ENCODE data around the gene GNG12.

Gene GNG12

DNA sequence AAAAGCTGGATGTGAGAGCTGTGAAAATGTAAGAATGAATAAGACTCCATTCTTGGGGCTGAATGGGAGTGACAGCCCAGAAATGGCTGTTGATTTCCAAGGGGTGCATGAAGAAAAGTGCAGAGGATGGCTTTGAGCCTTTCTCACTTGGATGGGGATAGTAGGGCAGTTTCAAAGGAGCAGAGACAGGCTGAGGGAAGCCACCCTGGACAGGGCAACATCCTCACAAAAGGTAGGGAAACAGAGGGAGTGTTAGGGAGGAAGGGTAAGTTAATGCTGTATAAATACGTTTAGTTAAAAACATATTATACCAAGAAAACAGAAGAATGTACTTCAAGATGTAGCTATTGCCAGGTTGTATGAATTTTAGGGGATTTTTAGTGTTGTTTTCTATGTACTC, 110.1 kb downstream of the GNG12 start:
- Histone ChIP-seq H4K20me1 (no peaks in the 10 kb centered on the region), H3K4me3 (no peak overlapping the region), H3K27ac (peak overlapping the region in 1 of 11 experiments; percentile 26; a peak in 1 of 22 replicates), H3K9ac (no peak overlapping the region), H3K36me3 (no peaks in the 10 kb centered on the region), H3K9me3 (replicated peaks in 1 of 11) (no peaks in the 10 kb centered on the region), H3K27me3 (no peaks in the 10 kb centered on the region), H3K4me1 (peaks cover 0 to 39% (median 10%) of the 10 kb centered on the region in 10 experiments; a peak in 13 of 20 replicates), H3K4me2 (no peak overlapping the region; a peak in 1 of 22 replicates)
- no peak for TF ChIP-seq Cebpa-rat (IDR thresholded peaks at IDR 0.05)

DNA sequence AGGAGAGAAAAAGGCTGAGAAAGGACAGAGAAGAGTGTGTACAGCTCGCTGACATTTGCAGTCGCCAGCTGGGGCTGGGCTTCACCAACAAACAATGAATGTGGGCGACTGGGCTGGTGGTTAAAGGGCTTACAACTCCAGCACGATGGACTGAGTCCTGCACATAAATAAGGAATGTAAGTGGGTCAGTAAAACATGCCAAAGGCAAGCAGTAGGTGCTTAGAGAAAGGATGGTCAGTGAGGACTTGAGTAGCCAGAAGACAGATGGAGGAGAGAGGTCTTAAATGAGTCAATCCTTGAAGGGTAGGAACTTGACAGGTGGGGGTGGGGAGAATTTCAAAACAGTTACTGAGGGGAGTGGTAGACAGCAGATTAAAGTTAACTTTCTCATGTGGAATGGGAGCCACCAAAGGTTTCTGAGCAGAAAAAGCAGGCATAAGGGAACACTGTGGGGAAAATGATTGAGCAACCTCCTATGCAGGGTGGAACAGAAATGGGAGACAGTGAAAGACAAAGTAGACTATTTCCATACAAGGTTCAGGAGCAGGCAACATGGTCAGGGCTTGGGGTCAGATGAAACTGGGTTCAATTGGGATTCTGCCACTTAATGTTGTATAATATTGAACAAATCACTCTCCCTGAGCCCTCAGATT, 110.8 kb downstream of the GNG12 start:
- H3K9ac ChIP-seq, result no peak overlapping the region
- peaks cover 0 to 38% (median 10%) of the 10 kb centered on the region in 10 experiments; a peak in 12 of 20 replicates for H3K4me1 ChIP-seq
- H3K27ac ChIP-seq, result no peak overlapping the region
- no peaks in the 10 kb centered on the region for H3K36me3 ChIP-seq
- TF ChIP-seq Cebpa-rat (IDR thresholded peaks at IDR 0.05), result no peak
- no peaks in the 10 kb centered on the region for H4K20me1 ChIP-seq
- no peaks in the 10 kb centered on the region for H3K9me3 ChIP-seq (replicated peaks in 1 of 11)
- no peak overlapping the region for H3K4me3 ChIP-seq
- H3K4me2 ChIP-seq, result no peak overlapping the region
- H3K27me3 ChIP-seq, result no peaks in the 10 kb centered on the region

- no peaks in the 10 kb centered on the region for H3K36me3 ChIP-seq
- no peak overlapping the region for H3K4me2 ChIP-seq
- H3K4me1 ChIP-seq, result peaks cover 0 to 36% (median 10%) of the 10 kb centered on the region in 10 experiments; a peak in 12 of 20 replicates
These were observed 111.5 kb downstream of the GNG12 start for GRCh38 chr1:67721650-67722291.

GRCh38 chr1:67721112-67721511, 112.2 kb downstream of the GNG12 start:
- H3K9me3 ChIP-seq (replicated peaks in 1 of 11), result no peaks in the 10 kb centered on the region
- H3K36me3 ChIP-seq, result no peaks in the 10 kb centered on the region
- H3K4me3 ChIP-seq, result no peak overlapping the region
- H3K27ac ChIP-seq, result no peak overlapping the region
- H4K20me1 ChIP-seq, result no peaks in the 10 kb centered on the region
- H3K4me1 ChIP-seq, result peaks cover 0 to 29% (median 7%) of the 10 kb centered on the region in 10 experiments; a peak in 11 of 20 replicates
- TF ChIP-seq Cebpa-rat (IDR thresholded peaks at IDR 0.05), result no peak
- H3K27me3 ChIP-seq, result no peaks in the 10 kb centered on the region
- H3K9ac ChIP-seq, result no peak overlapping the region
- no peak overlapping the region for H3K4me2 ChIP-seq

More at GRCh38 chr1:67721650-67722291, 111.5 kb downstream of the GNG12 start:
- Histone ChIP-seq H3K9me3 (replicated peaks in 1 of 11) (no peaks in the 10 kb centered on the region), H3K27ac (no peak overlapping the region), H3K27me3 (no peaks in the 10 kb centered on the region), H4K20me1 (no peaks in the 10 kb centered on the region), H3K9ac (no peak overlapping the region), H3K4me3 (no peak overlapping the region)
- no peak for TF ChIP-seq Cebpa-rat (IDR thresholded peaks at IDR 0.05)

DNA sequence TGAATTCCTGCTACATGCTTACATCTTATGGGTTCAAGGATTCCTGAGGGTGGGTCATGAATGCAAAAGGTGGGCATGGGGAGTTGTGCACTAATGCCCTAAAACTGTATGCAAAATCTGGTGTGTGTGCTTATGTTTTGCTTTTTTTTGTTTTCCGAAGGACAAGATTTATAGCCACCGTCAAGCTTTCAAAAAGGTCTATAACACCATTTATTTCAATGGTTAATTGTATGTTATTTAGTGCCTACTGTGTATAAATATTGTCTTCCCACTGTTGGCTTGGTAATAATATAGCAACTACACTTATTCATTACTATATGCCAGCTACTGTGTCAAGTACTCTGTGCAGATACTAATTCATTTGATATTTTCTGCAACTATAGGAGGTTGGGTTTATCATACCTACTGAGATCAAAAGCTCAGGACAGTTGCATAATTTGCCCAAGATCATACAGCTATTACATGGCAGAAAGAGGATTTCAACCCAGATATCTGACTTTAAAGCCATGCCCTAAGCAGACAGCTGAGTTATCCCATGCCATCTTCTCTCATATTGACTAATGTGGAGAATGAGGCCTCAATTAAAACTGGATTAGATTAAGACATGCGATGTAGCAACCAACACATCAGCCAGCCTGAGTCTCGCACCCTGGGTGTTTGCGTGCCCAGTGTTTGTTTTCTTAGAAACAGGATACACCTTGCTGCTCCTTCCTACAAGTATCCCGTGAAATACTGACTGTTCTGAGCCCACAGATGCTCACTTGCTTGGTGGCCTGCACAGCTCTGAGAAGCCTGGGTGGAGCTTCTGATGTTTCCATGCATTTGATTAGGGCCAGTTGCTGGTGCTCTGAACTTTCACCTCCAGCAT, 113.7 kb downstream of the GNG12 start:
- no peak overlapping the region for H3K27ac ChIP-seq
- no peaks in the 10 kb centered on the region for H3K9me3 ChIP-seq (replicated peaks in 1 of 11)
- no peaks in the 10 kb centered on the region for H4K20me1 ChIP-seq
- H3K27me3 ChIP-seq, result no peaks in the 10 kb centered on the region
- no peak overlapping the region for H3K4me3 ChIP-seq
- no peaks in the 10 kb centered on the region for H3K36me3 ChIP-seq
- peaks cover 0 to 16% (median 6%) of the 10 kb centered on the region in 10 experiments; a peak in 8 of 20 replicates for H3K4me1 ChIP-seq
- TF ChIP-seq Cebpa-rat (IDR thresholded peaks at IDR 0.05), result no peak
- H3K9ac ChIP-seq, result no peak overlapping the region
- peak overlapping the region in 2 of 11 experiments; percentile 2 to 12; a peak in 1 of 22 replicates for H3K4me2 ChIP-seq

GRCh38 chr1:67717876-67718275, 115.4 kb downstream of the GNG12 start:
- no peak for TF ChIP-seq Cebpa-rat (IDR thresholded peaks at IDR 0.05)

GRCh38 chr1:67716800-67717199, 116.5 kb downstream of the GNG12 start:
- no peaks in the 10 kb centered on the region for H3K9me3 ChIP-seq (replicated peaks in 1 of 11)
- no peak overlapping the region for H3K4me2 ChIP-seq
- no peak for TF ChIP-seq Cebpa-rat (IDR thresholded peaks at IDR 0.05)
- H3K27me3 ChIP-seq, result no peaks in the 10 kb centered on the region
- no peak overlapping the region for H3K9ac ChIP-seq
- no peak overlapping the region for H3K4me3 ChIP-seq
- H3K27ac ChIP-seq, result no peak overlapping the region
- peaks cover 12 to 29% (median 20%) of the 10 kb centered on the region in 10 experiments for H3K4me1 ChIP-seq
- H3K36me3 ChIP-seq, result no peaks in the 10 kb centered on the region
- no peaks in the 10 kb centered on the region for H4K20me1 ChIP-seq

More at GRCh38 chr1:67717876-67718275, 115.4 kb downstream of the GNG12 start:
- H3K9me3 ChIP-seq (replicated peaks in 1 of 11), result no peaks in the 10 kb centered on the region
- H4K20me1 ChIP-seq, result no peaks in the 10 kb centered on the region
- H3K4me1 ChIP-seq, result peaks cover 9 to 18% (median 13%) of the 10 kb centered on the region in 10 experiments; a peak in 19 of 20 replicates
- H3K4me3 ChIP-seq, result no peak overlapping the region
- H3K9ac ChIP-seq, result no peak overlapping the region
- H3K36me3 ChIP-seq, result no peaks in the 10 kb centered on the region
- no peak overlapping the region for H3K27ac ChIP-seq
- H3K4me2 ChIP-seq, result no peak overlapping the region
- no peaks in the 10 kb centered on the region for H3K27me3 ChIP-seq

- Histone ChIP-seq H3K4me1 (peaks cover 12 to 38% (median 28%) of the 10 kb centered on the region in 10 experiments), H4K20me1 (no peaks in the 10 kb centered on the region), H3K9ac (no peak overlapping the region), H3K36me3 (no peaks in the 10 kb centered on the region), H3K27ac (no peak overlapping the region), H3K4me3 (no peak overlapping the region), H3K4me2 (no peak overlapping the region), H3K9me3 (replicated peaks in 1 of 11) (no peaks in the 10 kb centered on the region), H3K27me3 (no peaks in the 10 kb centered on the region)
- no peak for TF ChIP-seq Cebpa-rat (IDR thresholded peaks at IDR 0.05)
These were observed 117.4 kb downstream of the GNG12 start for GRCh38 chr1:67715819-67716218.
